Activated CD4-positive, alpha-beta memory T cell treated with anti-CD3 and anti-CD28 coated beads, Interleukin-2, amount 10 ng/mL, durations not matched to agents 7 days and 5 days (primary cell): ENCODE data around the gene OR5AK2. TPM values are rescaled to one million over a fixed set of nuclear protein-coding genes. Genes with fewer than 3 reads are reported as not detected.

ENCODE experiments used
- CTCF ChIA-PET: fragments of 350-600 bp; sonication (Branson Sonifier 250); formaldehyde crosslinking; loops from one replicate; lab custom pipeline; 2021; ENCODE audit warnings: antibody characterized with exemption, inconsistent platforms; lab: Charles Lee
- POLR2A ChIA-PET: fragments of 350-600 bp; sonication (Branson Sonifier 250); formaldehyde crosslinking; loops from one replicate; lab custom pipeline; 2021; ENCODE audit warnings: antibody characterized with exemption; lab: Charles Lee
- DNase-seq: peaks from one replicate; pipeline ENCODE4 v3.0.0-alpha.2; 2020
- H3K27ac Mint-ChIP-seq: one replicate; pipeline ENCODE4 v1.8.0; 2021; ENCODE audit warnings: mild to moderate bottlenecking, mixed read lengths
- H3K27me3 Mint-ChIP-seq: one replicate; pipeline ENCODE4 v1.8.0; 2021; ENCODE audit warnings: mixed read lengths
- H3K36me3 Mint-ChIP-seq: one replicate; pipeline ENCODE4 v1.8.0; 2021; ENCODE audit warnings: low read depth, mixed read lengths
- H3K4me1 Mint-ChIP-seq: one replicate; pipeline ENCODE4 v1.8.0; 2021; ENCODE audit warnings: mixed read lengths
- H3K4me3 Mint-ChIP-seq: one replicate; pipeline ENCODE4 v1.8.0; 2021; ENCODE audit warnings: mild to moderate bottlenecking, mixed read lengths
- H3K9me3 Mint-ChIP-seq: one replicate; pipeline ENCODE4 v1.8.0; 2021; ENCODE audit warnings: mixed read lengths
- total RNA-seq, 2 experiments: library from RNA; stranded (reverse); gene quantifications; one replicate each; pipeline ENCODE4 v1.2.3, GENCODE V29; 2021

Gene OR5AK2
- total RNA-seq, 2 experiments from 2014 or later = not detected

- Mint-ChIP-seq H3K4me1 (no peaks in the 10 kb centered on the region), H3K36me3 (no peaks in the 10 kb centered on the region), H3K4me3 (no peak overlapping the region), H3K9me3 (no peaks in the 10 kb centered on the region), H3K27ac (no peak overlapping the region), H3K27me3 (no peaks in the 10 kb centered on the region)
- DNase-seq = no peak
- POLR2A ChIA-PET = no interaction called here
- CTCF ChIA-PET = no interaction called here
Observed at GRCh38 chr11:57031556-57031955, 42.8 kb downstream of the OR5AK2 start.

Other genes with a start within 250 kb of the OR5AK2 start
- not detected for gene OR9G4, start 240.2 kb upstream of the OR5AK2 start, total RNA-seq
- not detected for gene LRRC55, start 193.0 kb downstream of the OR5AK2 start, total RNA-seq
- not detected for gene APLNR, start 248.3 kb downstream of the OR5AK2 start, total RNA-seq